ENCODE measurements around the gene ATXN3.

ATXN3 gene

GRCh38 chr14:92041203-92041602 is 65.2 kb downstream of the ATXN3 start:
- H3K4me1 Mint-ChIP-seq, result peaks cover 40% of the 10 kb centered on the region
- peaks cover 16% of the 10 kb centered on the region for H3K36me3 Mint-ChIP-seq
- H3K27me3 Mint-ChIP-seq, result no peaks in the 10 kb centered on the region
- peak overlapping the region; percentile 39 for H3K4me3 Mint-ChIP-seq
- DNase-seq, result no peak
- peak overlapping the region; percentile 72 for H3K27ac Mint-ChIP-seq
- CTCF ChIA-PET, result interaction anchor here (0.6 to 2.2 kb wide), 3 partner anchors 44 to 324 kb away, joined by 4 to 10 read pairs (median 4); partner anchors contain the start of gene ATXN3
- H3K9me3 Mint-ChIP-seq, result no peaks in the 10 kb centered on the region

GRCh38 chr14:92040431-92041051 is 65.8 kb downstream of the ATXN3 start:
- peak; percentile 26 for DNase-seq
- Mint-ChIP-seq H3K4me3 (peak overlapping the region; percentile 91), H3K27ac (peak overlapping the region; percentile 99), H3K9me3 (no peaks in the 10 kb centered on the region), H3K4me1 (peaks cover 45% of the 10 kb centered on the region), H3K27me3 (no peaks in the 10 kb centered on the region), H3K36me3 (peaks cover 16% of the 10 kb centered on the region)
- CTCF ChIA-PET, result interaction anchor here (1.0 to 2.2 kb wide), 3 partner anchors 44 to 94 kb away, joined by 3 to 10 read pairs (median 4); partner anchors contain the start of gene ATXN3

- Mint-ChIP-seq H3K9me3 (no peaks in the 10 kb centered on the region), H3K27me3 (no peaks in the 10 kb centered on the region), H3K27ac (peak within 1 kb of the TSS; percentile 99), H3K4me1 (peaks cover 45% of the 10 kb centered on the region), H3K4me3 (peak within 1 kb of the TSS; percentile 91), H3K36me3 (peaks cover 16% of the 10 kb centered on the region)
- CTCF ChIA-PET, result interaction anchor here (1.0 to 2.2 kb wide), 3 partner anchors 43 to 94 kb away, joined by 3 to 10 read pairs (median 4); partner anchors contain the start of gene ATXN3
- peak; percentile 97 for DNase-seq
Observed at GRCh38 chr14:92039719-92040430, 66.5 kb downstream of the ATXN3 start, which contains the start of gene TRIP11. TRIP11 (minus strand) TSS chr14:92040059; CDS start chr14:92039685, 374 bp downstream.

GRCh38 chr14:92039063-92039718 is 67.2 kb downstream of the ATXN3 start:
- H3K9me3 Mint-ChIP-seq, result no peaks in the 10 kb centered on the region
- DNase-seq, result peak; percentile 34
- peak overlapping the region; percentile 99 for H3K27ac Mint-ChIP-seq
- CTCF ChIA-PET, result interaction anchor here (2.2 kb wide), 1 partner anchor 68 kb away, joined by 10 read pairs; the partner anchor contains the start of gene ATXN3
- H3K27me3 Mint-ChIP-seq, result no peaks in the 10 kb centered on the region
- peaks cover 16% of the 10 kb centered on the region for H3K36me3 Mint-ChIP-seq
- H3K4me1 Mint-ChIP-seq, result peaks cover 45% of the 10 kb centered on the region
- peak overlapping the region; percentile 91 for H3K4me3 Mint-ChIP-seq

- peak overlapping the region; percentile 66 for H3K27ac Mint-ChIP-seq
- peaks cover 16% of the 10 kb centered on the region for H3K36me3 Mint-ChIP-seq
- peaks cover 45% of the 10 kb centered on the region for H3K4me1 Mint-ChIP-seq
- H3K9me3 Mint-ChIP-seq, result no peaks in the 10 kb centered on the region
- CTCF ChIA-PET, result interaction anchor here (0.8 kb wide), 1 partner anchor 42 kb away, joined by 3 read pairs; no protein-coding TSS in a partner anchor
- DNase-seq, result no peak
- H3K27me3 Mint-ChIP-seq, result no peaks in the 10 kb centered on the region
- peak overlapping the region; percentile 91 for H3K4me3 Mint-ChIP-seq
Observed at GRCh38 chr14:92037989-92038388, 68.4 kb downstream of the ATXN3 start.

GRCh38 chr14:92035890-92036289 is 70.5 kb downstream of the ATXN3 start:
- CTCF ChIA-PET, result no interaction called here
- Mint-ChIP-seq H3K9me3 (no peaks in the 10 kb centered on the region), H3K4me3 (no peak overlapping the region), H3K27ac (no peak overlapping the region), H3K36me3 (peaks cover 22% of the 10 kb centered on the region), H3K27me3 (no peaks in the 10 kb centered on the region), H3K4me1 (peaks cover 37% of the 10 kb centered on the region)
- no peak for DNase-seq

- Mint-ChIP-seq H3K36me3 (peaks cover 28% of the 10 kb centered on the region), H3K4me3 (no peak overlapping the region), H3K4me1 (peaks cover 34% of the 10 kb centered on the region), H3K27ac (no peak overlapping the region), H3K9me3 (no peaks in the 10 kb centered on the region), H3K27me3 (no peaks in the 10 kb centered on the region)
- no peak for DNase-seq
- CTCF ChIA-PET, result interaction anchor here (0.6 kb wide), 1 partner anchor 57 kb away, joined by 3 read pairs; no protein-coding TSS in a partner anchor
Observed at GRCh38 chr14:92033906-92034687, 72.3 kb downstream of the ATXN3 start.

GRCh38 chr14:92033433-92033832 is 72.9 kb downstream of the ATXN3 start:
- H3K27me3 Mint-ChIP-seq, result no peaks in the 10 kb centered on the region
- no peaks in the 10 kb centered on the region for H3K9me3 Mint-ChIP-seq
- no peak overlapping the region for H3K4me3 Mint-ChIP-seq
- H3K27ac Mint-ChIP-seq, result no peak overlapping the region
- CTCF ChIA-PET, result no interaction called here
- no peak for DNase-seq
- peaks cover 27% of the 10 kb centered on the region for H3K4me1 Mint-ChIP-seq
- peaks cover 30% of the 10 kb centered on the region for H3K36me3 Mint-ChIP-seq

- H3K36me3 Mint-ChIP-seq, result peaks cover 28% of the 10 kb centered on the region
- no peak overlapping the region for H3K4me3 Mint-ChIP-seq
- H3K27me3 Mint-ChIP-seq, result no peaks in the 10 kb centered on the region
- CTCF ChIA-PET, result no interaction called here
- no peak for DNase-seq
- H3K27ac Mint-ChIP-seq, result no peak overlapping the region
- H3K4me1 Mint-ChIP-seq, result peaks cover 7% of the 10 kb centered on the region
- no peaks in the 10 kb centered on the region for H3K9me3 Mint-ChIP-seq
Observed at GRCh38 chr14:92026548-92027190, 79.7 kb downstream of the ATXN3 start.

GRCh38 chr14:92022036-92022435 is 84.3 kb downstream of the ATXN3 start:
- no peak for DNase-seq
- CTCF ChIA-PET, result interaction anchor here (2.1 kb wide), 1 partner anchor 25 kb away, joined by 5 read pairs; no protein-coding TSS in a partner anchor
- no peak overlapping the region for H3K4me3 Mint-ChIP-seq
- no peak overlapping the region for H3K27ac Mint-ChIP-seq
- H3K4me1 Mint-ChIP-seq, result peaks cover 7% of the 10 kb centered on the region
- H3K9me3 Mint-ChIP-seq, result no peaks in the 10 kb centered on the region
- peaks cover 24% of the 10 kb centered on the region for H3K36me3 Mint-ChIP-seq
- H3K27me3 Mint-ChIP-seq, result no peaks in the 10 kb centered on the region

- CTCF ChIA-PET, result interaction anchor here (2.1 kb wide), 1 partner anchor 25 kb away, joined by 5 read pairs; no protein-coding TSS in a partner anchor
- peaks cover 23% of the 10 kb centered on the region for H3K36me3 Mint-ChIP-seq
- no peaks in the 10 kb centered on the region for H3K27me3 Mint-ChIP-seq
- DNase-seq, result no peak
- H3K27ac Mint-ChIP-seq, result no peak overlapping the region
- peaks cover 3% of the 10 kb centered on the region for H3K4me1 Mint-ChIP-seq
- H3K9me3 Mint-ChIP-seq, result no peaks in the 10 kb centered on the region
- no peak overlapping the region for H3K4me3 Mint-ChIP-seq
Observed at GRCh38 chr14:92021523-92021922, 84.9 kb downstream of the ATXN3 start.

- Mint-ChIP-seq H3K27me3 (no peaks in the 10 kb centered on the region), H3K4me1 (peaks cover 9% of the 10 kb centered on the region), H3K27ac (no peak overlapping the region), H3K4me3 (no peak overlapping the region), H3K36me3 (peaks cover 43% of the 10 kb centered on the region), H3K9me3 (no peaks in the 10 kb centered on the region)
- CTCF ChIA-PET, result no interaction called here
- no peak for DNase-seq
Observed at GRCh38 chr14:92014040-92014439, 92.3 kb downstream of the ATXN3 start.

- no peak overlapping the region for H3K4me3 Mint-ChIP-seq
- no peak overlapping the region for H3K27ac Mint-ChIP-seq
- H3K9me3 Mint-ChIP-seq, result no peaks in the 10 kb centered on the region
- CTCF ChIA-PET, result interaction anchor here (1.1 to 2.2 kb wide), 2 partner anchors 11 to 15 kb away, joined by 4 to 12 read pairs; no protein-coding TSS in a partner anchor
- peaks cover 9% of the 10 kb centered on the region for H3K4me1 Mint-ChIP-seq
- DNase-seq, result no peak
- peaks cover 53% of the 10 kb centered on the region for H3K36me3 Mint-ChIP-seq
- no peaks in the 10 kb centered on the region for H3K27me3 Mint-ChIP-seq
Observed at GRCh38 chr14:92012121-92012748, 94.1 kb downstream of the ATXN3 start.
